Smooth muscle cell (in vitro differentiated cells): ENCODE data around the gene SYNPR. TPM values are rescaled to one million over a fixed set of nuclear protein-coding genes. Genes with fewer than 3 reads are reported as not detected.

ENCODE experiments used
- DNase-seq: peaks from one replicate; lab custom pipeline; 2025; ENCODE audit not compliant: unreplicated experiment; lab: John Stamatoyannopoulos, UW
- H2AFZ ChIP-seq: fragments of 200-600 bp; sonication (generic); 2 replicates; pipeline ENCODE4 v1.6.0; 2016; ENCODE audit warnings: antibody characterized with exemption, low read depth, mild to moderate bottlenecking
- H3F3A ChIP-seq: fragments of 200-600 bp; sonication (generic); 2 replicates; pipeline ENCODE4 v1.6.0; 2017; ENCODE audit warnings: antibody characterized with exemption, low read depth
- H3K27ac ChIP-seq: fragments of 200-600 bp; sonication (generic); 2 replicates; pipeline ENCODE4 v1.5.1; 2016; ENCODE audit warnings: low read depth, mild to moderate bottlenecking
- H3K27me3 ChIP-seq: fragments of 200-600 bp; sonication (generic); 2 replicates; pipeline ENCODE4 v1.6.1; 2016; ENCODE audit warnings: low read depth, mild to moderate bottlenecking
- H3K36me3 ChIP-seq: fragments of 200-600 bp; sonication (generic); 2 replicates; pipeline ENCODE4 v1.5.1; 2016; ENCODE audit warnings: low read depth
- H3K4me1 ChIP-seq: fragments of 200-600 bp; sonication (generic); 2 replicates; pipeline ENCODE4 v1.5.1; 2016; ENCODE audit warnings: low read depth
- H3K4me2 ChIP-seq: fragments of 200-600 bp; sonication (generic); 2 replicates; pipeline ENCODE4 v1.6.0; 2016; ENCODE audit warnings: mild to moderate bottlenecking
- H3K4me3 ChIP-seq: fragments of 200-600 bp; sonication (generic); 2 replicates; pipeline ENCODE4 v1.5.1; 2016; ENCODE audit warnings: mild to moderate bottlenecking
- H3K79me2 ChIP-seq: fragments of 200-600 bp; sonication (generic); 2 replicates; pipeline ENCODE4 v1.6.0; 2016; ENCODE audit warnings: low read depth, mild to moderate bottlenecking
- H3K9ac ChIP-seq: fragments of 200-600 bp; sonication (generic); 2 replicates; pipeline ENCODE4 v1.6.0; 2016; ENCODE audit warnings: low read depth
- H3K9me3 ChIP-seq: fragments of 200-600 bp; sonication (generic); replicated peaks from 2 replicates; pipeline ENCODE4 v1.5.1; 2016; ENCODE audit warnings: low read depth
- H4K20me1 ChIP-seq: fragments of 200-600 bp; sonication (generic); 2 replicates; pipeline ENCODE4 v1.6.0; 2016; ENCODE audit warnings: low read depth
- CTCF ChIP-seq: fragments of 200-600 bp; sonication (generic); IDR thresholded peaks from 2 replicates; pipeline ENCODE4 v1.5.1; 2017; ENCODE audit warnings: borderline replicate concordance, mild to moderate bottlenecking, antibody characterized with exemption; ENCODE audit not compliant: insufficient read depth, poor library complexity, severe bottlenecking
- WGBS: methylation state at CpG from one replicate; pipeline ENCODE4 v1.1.7; 2016; ENCODE audit warnings: low lambda C conversion rate; 5-methylcytosine and 5-hydroxymethylcytosine counted together
- polyA plus RNA-seq: library from polyadenylated mRNA; unstranded; fragments of >200 nt; fragmentation: Nextera tagmentation; extraction: Ambion mirVana; gene quantifications from 2 replicates; pipeline ENCODE4 v1.2.1, GENCODE V29; 2016
- total RNA-seq: library from RNA; depleted of rRNA; stranded (reverse); fragments of >200 nt; gene quantifications from 2 replicates; pipeline ENCODE4 v1.2.3, GENCODE V29; 2014

Gene SYNPR
- total and polyA plus RNA-seq, 2 experiments from 2014 or later = not detected

- no peaks in the 10 kb centered on the region for H3F3A ChIP-seq
- no peak overlapping the region for H3K9ac ChIP-seq
- DNase-seq = no peak
- no peaks in the 10 kb centered on the region for H3K4me1 ChIP-seq
- no peak for TF ChIP-seq CTCF
- no peaks in the 10 kb centered on the region for H3K36me3 ChIP-seq
- no peak overlapping the region for H2AFZ ChIP-seq
- H3K27ac ChIP-seq = no peak overlapping the region
- no peak overlapping the region for H3K4me3 ChIP-seq
- H3K27me3 ChIP-seq = peaks cover 11% of the 10 kb centered on the region
- no peak overlapping the region for H3K4me2 ChIP-seq
- WGBS = 77% methylated on average over 2 of the region's 2 CpGs
- no peaks in the 10 kb centered on the region for H3K9me3 ChIP-seq
- H3K79me2 ChIP-seq = no peaks in the 10 kb centered on the region
- H4K20me1 ChIP-seq = no peaks in the 10 kb centered on the region
These were observed 204.2 kb downstream of the SYNPR start for GRCh38 chr3:63482341-63482740.

DNA sequence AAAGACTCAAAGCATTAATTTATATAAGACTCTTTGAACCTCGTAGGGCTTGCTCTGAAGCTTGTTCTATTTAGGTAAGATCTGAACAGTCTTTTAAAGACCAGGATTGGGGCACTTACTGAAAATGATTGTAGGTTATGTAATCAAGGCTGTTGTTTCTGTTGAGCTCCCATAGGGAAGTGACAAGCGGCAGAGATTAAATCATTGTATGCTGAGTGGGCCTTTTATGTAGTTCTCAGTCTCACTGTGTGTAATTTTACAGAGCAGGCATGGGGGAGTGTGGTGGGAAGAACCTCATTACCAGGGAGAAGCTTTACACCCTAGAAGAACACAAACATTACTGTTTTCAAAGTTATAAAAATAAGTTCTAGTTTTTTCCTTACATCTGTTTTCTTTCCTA lies 214.4 kb downstream of the SYNPR start:
- WGBS = 73% methylated on average over 2 of the region's 2 CpGs
- TF ChIP-seq CTCF = no peak

GRCh38 chr3:63493101-63493500 lies 215.0 kb downstream of the SYNPR start:
- WGBS = 93% methylated on average over 3 of the region's 3 CpGs
- Histone ChIP-seq H3K9ac (no peak overlapping the region), H4K20me1 (no peaks in the 10 kb centered on the region), H3K4me2 (no peak overlapping the region), H2AFZ (no peak overlapping the region), H3K27me3 (peaks cover 3% of the 10 kb centered on the region), H3K9me3 (no peaks in the 10 kb centered on the region), H3F3A (no peaks in the 10 kb centered on the region), H3K79me2 (no peaks in the 10 kb centered on the region), H3K4me3 (no peak overlapping the region), H3K4me1 (no peaks in the 10 kb centered on the region), H3K36me3 (no peaks in the 10 kb centered on the region), H3K27ac (no peak overlapping the region)
- DNase-seq = no peak
- TF ChIP-seq CTCF = no peak

More for the DNA sequence above, 214.4 kb downstream of the SYNPR start:
- Histone ChIP-seq H3K4me2 (no peak overlapping the region), H3K36me3 (no peaks in the 10 kb centered on the region), H3F3A (no peaks in the 10 kb centered on the region), H3K9me3 (no peaks in the 10 kb centered on the region), H3K27me3 (peaks cover 3% of the 10 kb centered on the region), H3K4me3 (no peak overlapping the region), H3K4me1 (no peaks in the 10 kb centered on the region), H3K9ac (no peak overlapping the region), H4K20me1 (no peaks in the 10 kb centered on the region), H3K79me2 (no peaks in the 10 kb centered on the region), H3K27ac (no peak overlapping the region), H2AFZ (no peak overlapping the region)
- no peak for DNase-seq

- no peaks in the 10 kb centered on the region for H3K36me3 ChIP-seq
- 100% methylated on average over 1 of the region's 1 CpG for WGBS
- no peaks in the 10 kb centered on the region for H3K79me2 ChIP-seq
- H3K4me2 ChIP-seq = no peak overlapping the region
- no peaks in the 10 kb centered on the region for H4K20me1 ChIP-seq
- TF ChIP-seq CTCF = no peak
- no peak for DNase-seq
- H3K27me3 ChIP-seq = peaks cover 3% of the 10 kb centered on the region
- H3K27ac ChIP-seq = no peak overlapping the region
- no peaks in the 10 kb centered on the region for H3F3A ChIP-seq
- no peak overlapping the region for H2AFZ ChIP-seq
- H3K9me3 ChIP-seq = no peaks in the 10 kb centered on the region
- no peaks in the 10 kb centered on the region for H3K4me1 ChIP-seq
- H3K4me3 ChIP-seq = no peak overlapping the region
- H3K9ac ChIP-seq = no peak overlapping the region
These were observed 216.5 kb downstream of the SYNPR start for GRCh38 chr3:63494646-63495045.
